Activated naive CD8-positive, alpha-beta T cell treated with anti-CD3 and anti-CD28 coated beads, Interleukin-2, amount 10 ng/mL, durations not matched to agents 7 days and 5 days (primary cell): ENCODE results near the gene KIF17. TPM values are rescaled to one million over a fixed set of nuclear protein-coding genes. Genes with fewer than 3 reads are reported as not detected.
"Not testable (repeated sequence)": the region's sequence is repeated elsewhere in the genome, so short reads cannot be mapped to it uniquely, and the experiment has no call there.

Experiments used
- ATAC-seq: fragments of 150-1000 bp; cut with Tn5 transposase; one replicate; pipeline ENCODE4 v1.10.0; 2021; ENCODE audit warnings: low read depth, moderate library complexity
- POLR2A ChIA-PET: fragments of 350-600 bp; sonication (Branson Sonifier 250); formaldehyde crosslinking; loops from one replicate; lab custom pipeline; 2021; ENCODE audit warnings: antibody characterized with exemption; lab: Charles Lee
- DNase-seq: peaks from one replicate; pipeline ENCODE4 v3.0.0; 2021
- H3K27ac Mint-ChIP-seq: one replicate; pipeline ENCODE4 v1.8.0; 2022; ENCODE audit warnings: mild to moderate bottlenecking, mixed read lengths
- H3K27me3 Mint-ChIP-seq: one replicate; pipeline ENCODE4 v1.8.0; 2022; ENCODE audit warnings: mild to moderate bottlenecking, moderate library complexity, mixed read lengths
- H3K36me3 Mint-ChIP-seq: one replicate; pipeline ENCODE4 v1.8.0; 2021; ENCODE audit warnings: mild to moderate bottlenecking, mixed read lengths
- H3K4me1 Mint-ChIP-seq: one replicate; pipeline ENCODE4 v1.8.0; 2021; ENCODE audit warnings: mixed read lengths
- H3K4me3 Mint-ChIP-seq: one replicate; pipeline ENCODE4 v1.8.0; 2022; ENCODE audit warnings: mild to moderate bottlenecking, moderate library complexity, mixed read lengths
- H3K9me3 Mint-ChIP-seq: one replicate; pipeline ENCODE4 v1.8.0; 2021; ENCODE audit warnings: mixed read lengths
- total RNA-seq, 2 experiments: library from RNA; stranded (reverse); gene quantifications; one replicate each; pipeline ENCODE4 v1.2.3, GENCODE V29; 2021

The KIF17 gene
- total RNA-seq, 2 experiments from 2014 or later: not detected

DNA sequence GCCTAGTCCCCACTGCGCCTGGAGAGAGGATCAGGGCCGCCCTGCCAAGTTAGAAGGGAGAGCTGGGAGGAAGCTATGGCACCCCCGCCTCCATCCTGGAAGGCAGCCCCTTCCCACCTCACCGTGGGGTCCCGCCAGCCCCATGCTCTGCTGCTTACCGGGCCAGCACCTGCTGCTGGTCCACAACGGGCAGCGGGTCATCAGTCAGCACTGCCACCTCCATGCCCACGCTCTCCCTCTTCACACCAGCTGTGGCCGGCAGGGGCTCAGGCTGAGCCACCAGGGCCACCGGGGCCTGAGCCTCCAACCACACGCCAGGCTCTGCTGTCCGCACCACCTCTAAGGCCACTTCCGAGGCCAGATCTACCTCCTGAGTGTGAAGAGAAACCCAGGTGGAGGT, 33.2 kb downstream of the KIF17 start:
- Mint-ChIP-seq H3K27me3 (peaks cover 25% of the 10 kb centered on the region), H3K9me3 (no peaks in the 10 kb centered on the region), H3K4me1 (peaks cover 8% of the 10 kb centered on the region), H3K27ac (no peak overlapping the region), H3K4me3 (no peak overlapping the region), H3K36me3 (no peaks in the 10 kb centered on the region)
- DNase-seq (no peak), ATAC-seq (no peak)
- POLR2A ChIA-PET: no interaction called here

GRCh38 chr1:20684050-20684620, 33.7 kb downstream of the KIF17 start:
- H3K27me3 Mint-ChIP-seq: peaks cover 30% of the 10 kb centered on the region
- no peaks in the 10 kb centered on the region for H3K9me3 Mint-ChIP-seq
- no peaks in the 10 kb centered on the region for H3K36me3 Mint-ChIP-seq
- DNase-seq (no peak), ATAC-seq (no peak)
- POLR2A ChIA-PET: no interaction called here
- H3K4me3 Mint-ChIP-seq: no peak overlapping the region
- H3K27ac Mint-ChIP-seq: no peak overlapping the region
- peaks cover 8% of the 10 kb centered on the region for H3K4me1 Mint-ChIP-seq

GRCh38 chr1:20683614-20684013, 34.2 kb downstream of the KIF17 start:
- no peak for DNase-seq

DNA sequence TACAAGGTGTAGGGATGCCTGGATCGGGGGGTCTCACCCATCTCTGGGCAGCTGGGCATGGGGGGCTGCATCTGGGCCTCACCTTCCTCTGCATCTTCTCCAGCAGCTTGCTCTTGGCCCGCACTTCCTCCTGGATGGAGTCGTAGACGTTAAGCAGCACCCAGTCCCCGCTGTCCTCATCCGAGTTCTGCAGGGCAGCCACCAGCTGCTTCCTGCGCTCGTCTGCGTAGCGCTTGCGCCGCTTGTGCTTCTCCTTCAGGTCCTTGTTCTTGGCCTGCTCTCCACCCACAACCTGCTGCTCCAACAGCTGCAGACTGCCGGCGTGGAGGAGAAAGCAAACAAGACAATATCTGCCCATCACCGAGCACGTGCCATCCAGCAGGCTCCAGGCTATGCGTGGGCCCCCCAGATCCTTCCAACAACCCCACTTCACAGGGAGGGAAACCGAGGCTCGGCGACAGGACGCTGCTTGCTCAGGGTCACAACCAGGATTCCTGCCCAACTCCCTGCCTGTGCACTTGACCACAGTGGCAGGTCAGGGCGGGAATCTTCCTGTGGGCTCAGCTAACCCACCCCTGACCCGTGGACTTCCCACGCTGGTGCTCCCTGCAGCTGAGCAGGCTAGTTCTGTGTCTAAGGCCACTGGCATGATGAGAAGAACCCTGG, 35.1 kb downstream of the KIF17 start:
- no peak for DNase-seq
- Mint-ChIP-seq H3K9me3 (peaks cover 3% of the 10 kb centered on the region), H3K27me3 (peaks cover 37% of the 10 kb centered on the region), H3K27ac (no peak overlapping the region), H3K4me3 (peak overlapping the region; percentile 51), H3K36me3 (peaks cover 3% of the 10 kb centered on the region), H3K4me1 (peaks cover 18% of the 10 kb centered on the region)
- no peak for ATAC-seq
- POLR2A ChIA-PET: interaction anchor here (1.3 kb wide), 1 partner anchor 21 kb away, joined by 3 read pairs; no protein-coding TSS in a partner anchor

More at GRCh38 chr1:20683614-20684013, 34.2 kb downstream of the KIF17 start:
- no peaks in the 10 kb centered on the region for H3K9me3 Mint-ChIP-seq
- ATAC-seq: no peak
- no peak overlapping the region for H3K27ac Mint-ChIP-seq
- H3K4me1 Mint-ChIP-seq: peaks cover 11% of the 10 kb centered on the region
- peaks cover 35% of the 10 kb centered on the region for H3K27me3 Mint-ChIP-seq
- H3K4me3 Mint-ChIP-seq: no peak overlapping the region
- POLR2A ChIA-PET: no interaction called here
- H3K36me3 Mint-ChIP-seq: no peaks in the 10 kb centered on the region

DNA sequence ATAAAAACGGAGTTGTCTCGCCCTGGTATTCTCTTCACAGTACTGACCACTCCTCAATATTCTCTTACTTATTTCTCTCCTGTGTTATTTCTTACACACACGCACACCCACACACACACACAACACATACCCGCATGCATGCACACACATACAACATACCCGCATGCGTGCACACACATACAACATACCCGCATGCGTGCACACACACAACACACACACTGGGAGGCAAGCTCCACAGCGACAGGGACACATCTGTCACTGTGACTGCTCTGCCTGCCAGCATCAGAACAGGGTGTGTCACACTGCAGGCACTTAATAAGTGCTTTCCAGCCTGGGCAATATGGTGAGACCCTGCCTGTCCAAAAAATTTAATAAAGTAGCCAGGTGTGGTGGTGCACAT, 35.8 kb downstream of the KIF17 start:
- POLR2A ChIA-PET: interaction anchor here (1.3 kb wide), 1 partner anchor 20 kb away, joined by 3 read pairs; no protein-coding TSS in a partner anchor
- ATAC-seq: no peak
- peaks cover 18% of the 10 kb centered on the region for H3K4me1 Mint-ChIP-seq
- no peak for DNase-seq
- no peak overlapping the region for H3K4me3 Mint-ChIP-seq
- peaks cover 40% of the 10 kb centered on the region for H3K27me3 Mint-ChIP-seq
- no peak overlapping the region for H3K27ac Mint-ChIP-seq
- peaks cover 8% of the 10 kb centered on the region for H3K9me3 Mint-ChIP-seq
- H3K36me3 Mint-ChIP-seq: peaks cover 3% of the 10 kb centered on the region

- Mint-ChIP-seq H3K36me3 (peaks cover 3% of the 10 kb centered on the region), H3K4me3 (no peak overlapping the region), H3K9me3 (peaks cover 8% of the 10 kb centered on the region), H3K4me1 (peaks cover 16% of the 10 kb centered on the region), H3K27ac (no peak overlapping the region), H3K27me3 (peaks cover 49% of the 10 kb centered on the region)
- DNase-seq (no peak), ATAC-seq (no peak)
- POLR2A ChIA-PET: interaction anchor here (0.6 kb wide), 1 partner anchor 19 kb away, joined by 5 read pairs; no protein-coding TSS in a partner anchor
Observed at GRCh38 chr1:20680269-20680668, 37.5 kb downstream of the KIF17 start.

- peak overlapping the region; percentile 73 for H3K4me3 Mint-ChIP-seq
- peak overlapping the region; percentile 77 for H3K27ac Mint-ChIP-seq
Observed at GRCh38 chr1:20678599-20678998, 39.2 kb downstream of the KIF17 start.

DNA sequence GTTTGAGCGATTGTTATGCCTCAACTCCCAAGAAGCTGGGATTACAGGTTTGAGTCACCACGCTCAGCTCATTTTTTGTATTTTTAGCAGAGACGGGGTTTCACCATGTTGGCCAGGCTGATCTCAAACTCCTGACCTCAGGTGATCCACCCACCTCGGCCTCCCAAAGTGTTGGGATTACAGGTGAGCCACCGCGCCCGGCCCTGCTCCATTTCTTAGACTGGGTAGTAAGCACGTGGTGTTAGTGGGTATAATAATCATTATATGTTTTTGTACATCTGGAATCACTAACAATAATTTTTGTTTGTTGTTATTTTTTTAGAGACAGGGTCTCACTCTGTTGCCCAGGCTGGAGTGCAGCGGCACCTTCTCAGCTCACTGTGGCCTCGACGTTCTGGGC, 44.2 kb downstream of the KIF17 start:
- POLR2A ChIA-PET, H3K4me1 Mint-ChIP-seq, H3K9me3 Mint-ChIP-seq, DNase-seq, H3K4me3 Mint-ChIP-seq, H3K27ac Mint-ChIP-seq, H3K36me3 Mint-ChIP-seq, ATAC-seq: not testable (repeated sequence)
- peaks cover 35% of the 10 kb centered on the region for H3K27me3 Mint-ChIP-seq

More at GRCh38 chr1:20678599-20678998, 39.2 kb downstream of the KIF17 start:
- POLR2A ChIA-PET: interaction anchor here (0.6 to 1.0 kb wide), 4 partner anchors 12 to 1287 kb away, joined by 3 read pairs; no protein-coding TSS in a partner anchor
- peaks cover 8% of the 10 kb centered on the region for H3K9me3 Mint-ChIP-seq
- H3K36me3 Mint-ChIP-seq: peaks cover 3% of the 10 kb centered on the region
- H3K4me1 Mint-ChIP-seq: peaks cover 16% of the 10 kb centered on the region
- ATAC-seq (peak; percentile 85), DNase-seq (no peak)
- peaks cover 56% of the 10 kb centered on the region for H3K27me3 Mint-ChIP-seq

GRCh38 chr1:20672265-20672632, 45.6 kb downstream of the KIF17 start:
- H3K4me3 Mint-ChIP-seq: no peak overlapping the region
- DNase-seq (no peak), ATAC-seq (no peak)
- no peak overlapping the region for H3K27ac Mint-ChIP-seq
- POLR2A ChIA-PET: no interaction called here
- H3K27me3 Mint-ChIP-seq: peaks cover 30% of the 10 kb centered on the region
- no peaks in the 10 kb centered on the region for H3K4me1 Mint-ChIP-seq
- no peaks in the 10 kb centered on the region for H3K36me3 Mint-ChIP-seq
- H3K9me3 Mint-ChIP-seq: peaks cover 3% of the 10 kb centered on the region

GRCh38 chr1:20670936-20671335, 46.9 kb downstream of the KIF17 start:
- peaks cover 23% of the 10 kb centered on the region for H3K27me3 Mint-ChIP-seq
- ATAC-seq (no peak), DNase-seq (no peak)
- peaks cover 1% of the 10 kb centered on the region for H3K9me3 Mint-ChIP-seq
- POLR2A ChIA-PET: no interaction called here
- H3K4me1 Mint-ChIP-seq: peaks cover 3% of the 10 kb centered on the region
- H3K4me3 Mint-ChIP-seq: no peak overlapping the region
- no peak overlapping the region for H3K27ac Mint-ChIP-seq
- H3K36me3 Mint-ChIP-seq: no peaks in the 10 kb centered on the region

- ATAC-seq: no peak
- Mint-ChIP-seq H3K9me3 (peaks cover 1% of the 10 kb centered on the region), H3K4me1 (peaks cover 7% of the 10 kb centered on the region), H3K27ac (no peak overlapping the region), H3K36me3 (no peaks in the 10 kb centered on the region), H3K4me3 (no peak overlapping the region), H3K27me3 (peaks cover 7% of the 10 kb centered on the region)
- DNase-seq: no peak
- POLR2A ChIA-PET: no interaction called here
Observed at GRCh38 chr1:20668581-20668980, 49.2 kb downstream of the KIF17 start.

- peaks cover 1% of the 10 kb centered on the region for H3K9me3 Mint-ChIP-seq
- DNase-seq: no peak
- H3K36me3 Mint-ChIP-seq: no peaks in the 10 kb centered on the region
- POLR2A ChIA-PET: interaction anchor here (1.5 kb wide), 1 partner anchor 12 kb away, joined by 3 read pairs; no protein-coding TSS in a partner anchor
- peak overlapping the region; percentile 65 for H3K27ac Mint-ChIP-seq
- H3K4me1 Mint-ChIP-seq: peaks cover 17% of the 10 kb centered on the region
- peak; percentile 77 for ATAC-seq
- peak overlapping the region; percentile 58 for H3K4me3 Mint-ChIP-seq
- H3K27me3 Mint-ChIP-seq: no peaks in the 10 kb centered on the region
Observed at GRCh38 chr1:20666804-20667203, 51.0 kb downstream of the KIF17 start.

GRCh38 chr1:20666146-20666545, 51.7 kb downstream of the KIF17 start:
- DNase-seq (no peak), ATAC-seq (no peak)
- Mint-ChIP-seq H3K4me3 (no peak overlapping the region), H3K27ac (no peak overlapping the region), H3K36me3 (peaks cover under 1% of the 10 kb centered on the region), H3K4me1 (peaks cover 19% of the 10 kb centered on the region), H3K27me3 (no peaks in the 10 kb centered on the region), H3K9me3 (peaks cover 1% of the 10 kb centered on the region)
- POLR2A ChIA-PET: interaction anchor here (1.0 to 1.5 kb wide), 2 partner anchors 13 to 158 kb away, joined by 3 read pairs; partner anchors contain the start of gene MUL1
